Endothelial cell of umbilical vein (primary cell): Measurements from ENCODE around the gene PDK4. TPM values are rescaled to one million over a fixed set of nuclear protein-coding genes. Genes with fewer than 3 reads are reported as not detected.

ENCODE experiments used
- BruUV-seq: library from RNA; stranded (reverse); fragments of 400-500 nt; replicated peaks from 2 replicates; lab custom pipeline; 2021; lab: Mats Ljungman, UMichigan
- CTCF ChIA-PET: fragments of 300-600, 350-600 bp; sonication (Branson Sonifier 250); formaldehyde crosslinking; loops from one replicate; lab custom pipeline; 2021; ENCODE audit warnings: antibody characterized with exemption, inconsistent platforms; lab: Charles Lee
- POLR2A ChIA-PET: fragments of 300-600, 350-600 bp; sonication (Branson Sonifier 250); formaldehyde crosslinking; loops from one replicate; lab custom pipeline; 2021; ENCODE audit warnings: antibody characterized with exemption, inconsistent platforms; lab: Charles Lee
- DNase-seq: peaks from one replicate; pipeline ENCODE4 v3.0.0-alpha.2; 2011; ENCODE audit warnings: low read depth, low spot score
- FAIRE-seq: peaks from 2 replicates; lab custom pipeline; 2011; peaks lifted over from hg19 to GRCh38; lab: Jason Lieb, UNC
- H2AFZ ChIP-seq: 2 replicates; pipeline ENCODE4 v1.6.0; 2012; ENCODE audit warnings: low read depth, low read length, control low read depth, inconsistent platforms
- H3K27ac ChIP-seq: 2 replicates; pipeline ENCODE4 v1.5.1; 2011; ENCODE audit warnings: low read depth, mild to moderate bottlenecking, control low read depth, low read length, moderate library complexity; ENCODE audit not compliant: insufficient read depth
- H3K27me3 ChIP-seq, 2 experiments: 2 replicates each; pipeline versions ENCODE4 v1.6.0 to v1.6.1; 2011; ENCODE audit warnings: low read length in 2 of 2, mixed read lengths in 1 of 2; ENCODE audit not compliant: control insufficient read depth in 2 of 2, insufficient read depth in 2 of 2
- H3K36me3 ChIP-seq, 2 experiments: 2 replicates in 1 of 2; 3 replicates in 1 of 2; pipeline ENCODE4 v1.5.1; 2011; ENCODE audit warnings: low read length in 2 of 2, mild to moderate bottlenecking in 1 of 2, moderate library complexity in 1 of 2; ENCODE audit not compliant: control insufficient read depth in 2 of 2, insufficient read depth in 2 of 2; ENCODE audit errors: extremely low read depth in 1 of 2
- H3K4me1 ChIP-seq: 3 replicates; pipeline ENCODE4 v1.5.1; 2011; ENCODE audit warnings: mild to moderate bottlenecking, low read length; ENCODE audit not compliant: control insufficient read depth, insufficient read depth; ENCODE audit errors: extremely low read depth
- H3K4me2 ChIP-seq: 2 replicates; pipeline ENCODE4 v1.6.1; 2011; ENCODE audit warnings: low read length, control low read depth, mixed read lengths; ENCODE audit not compliant: insufficient read depth
- H3K4me3 ChIP-seq, 3 experiments: fragments of 200-600 bp in 1 of 3; sonication (generic), shearing (Covaris generic) in 1 of 3; replicated peaks in 1 of 3; 2 replicates each; pipeline ENCODE4 v1.5.1; 2011 to 2016; ENCODE audit warnings: control low read depth in 3 of 3, low read length in 3 of 3, mild to moderate bottlenecking in 2 of 3, inconsistent platforms in 1 of 3, low read depth in 1 of 3, moderate library complexity in 1 of 3; ENCODE audit not compliant: insufficient read depth in 1 of 3
- H3K79me2 ChIP-seq: 2 replicates; pipeline ENCODE4 v1.6.0; 2012; ENCODE audit warnings: low read length, inconsistent platforms; ENCODE audit not compliant: control insufficient read depth, insufficient read depth
- H3K9ac ChIP-seq: replicated peaks from 2 replicates; pipeline ENCODE3; 2011; ENCODE audit warnings: low read length, control low read depth; ENCODE audit not compliant: insufficient read depth; ENCODE audit errors: extremely low read depth
- H3K9me1 ChIP-seq: replicated peaks from 3 replicates; pipeline ENCODE4 v1.6.0; 2011; ENCODE audit warnings: mild to moderate bottlenecking, low read length; ENCODE audit not compliant: control insufficient read depth, insufficient read depth; ENCODE audit errors: extremely low read depth
- H3K9me3 ChIP-seq: replicated peaks from 2 replicates; pipeline ENCODE4 v1.5.1; 2012; ENCODE audit warnings: low read length, inconsistent platforms; ENCODE audit not compliant: control insufficient read depth, insufficient read depth
- H4K20me1 ChIP-seq: replicated peaks from 2 replicates; pipeline ENCODE3; 2011; ENCODE audit warnings: mild to moderate bottlenecking, low read length; ENCODE audit not compliant: control insufficient read depth, insufficient read depth; ENCODE audit errors: extremely low read depth
- CTCF ChIP-seq, 2 donors: IDR thresholded peaks; 1 replicate in 1 of 2; 2 replicates in 1 of 2; pipeline ENCODE4 v1.5.1; 2011; ENCODE audit warnings: low read length in 2 of 2, mild to moderate bottlenecking in 2 of 2, moderate library complexity in 2 of 2, control low read depth in 1 of 2, inconsistent platforms in 1 of 2, low read depth in 1 of 2; ENCODE audit not compliant: insufficient read depth in 1 of 2; ENCODE audit errors: extremely low read depth in 1 of 2
- EZH2 ChIP-seq: IDR thresholded peaks from 2 replicates; pipeline ENCODE4 v1.6.1; 2012; ENCODE audit warnings: borderline replicate concordance, low read depth, mild to moderate bottlenecking, moderate library complexity, low read length, inconsistent platforms; ENCODE audit not compliant: severe bottlenecking
- FOS ChIP-seq: IDR thresholded peaks from 2 replicates; pipeline ENCODE4 v1.6.1; 2011; ENCODE audit warnings: mild to moderate bottlenecking, low read length, moderate library complexity, borderline replicate concordance; ENCODE audit not compliant: insufficient read depth
- GATA2 ChIP-seq: IDR thresholded peaks from 2 replicates; pipeline ENCODE4 v1.7.0; 2011; ENCODE audit warnings: low read depth, mild to moderate bottlenecking, moderate library complexity, mixed read lengths, low read length; ENCODE audit not compliant: insufficient read length, insufficient read depth
- JUN ChIP-seq: IDR thresholded peaks from 2 replicates; pipeline ENCODE4 v1.6.1; 2011; ENCODE audit warnings: borderline replicate concordance, low read depth; ENCODE audit not compliant: insufficient read length, insufficient read depth
- MAX ChIP-seq: IDR thresholded peaks from 2 replicates; pipeline ENCODE4 v1.6.1; 2011; ENCODE audit not compliant: insufficient read depth, insufficient read length
- MYC ChIP-seq: IDR thresholded peaks from one replicate; pipeline ENCODE4 v1.6.1; 2011; ENCODE audit warnings: mild to moderate bottlenecking, low read depth, low read length
- POLR2A ChIP-seq: IDR thresholded peaks from 2 replicates; pipeline ENCODE4 v1.6.1; 2012; ENCODE audit warnings: low read depth, mild to moderate bottlenecking, control low read depth, low read length
- POLR2AphosphoS5 ChIP-seq: IDR thresholded peaks from 2 replicates; pipeline ENCODE4 v1.6.1; 2012; ENCODE audit warnings: low read depth, mild to moderate bottlenecking, control low read depth, low read length, moderate library complexity; ENCODE audit not compliant: insufficient read depth
- dilution Hi-C: fragments of 300-500 bp; cut with MboI; formaldehyde crosslinking; loops from one replicate; pipeline ENCODE4 v1.15.0; 2019; ENCODE audit warnings: low sequenced_read_pairs; ENCODE audit not compliant: extremely low pct_ligation_motif_present
- intact Hi-C: fragments of 100-400 bp; cut with micrococcal nuclease; formaldehyde crosslinking; loops from one replicate; pipeline ENCODE4 v1.10.0; 2022
- polyA plus RNA-seq, 4 experiments: library from polyadenylated mRNA; depleted of rRNA in 3 of 4; stranded (reverse) in 3 of 4; unstranded in 1 of 4; fragments of >200 nt; gene quantifications; 2 replicates each; pipeline versions ENCODE4 v1.2.1 to v1.2.3, GENCODE V29; 2011 to 2012; ENCODE audit warnings: missing spikeins in 1 of 4
- total RNA-seq: library from RNA; stranded (reverse); gene quantifications from 2 replicates; pipeline ENCODE4 v1.2.3, GENCODE V29; 2021

The PDK4 gene
- total and polyA plus RNA-seq, 2 donors (not counting 3 experiments of a cell fraction or from before 2014, with no cell fraction given): 0.75 to 2.5 TPM

GRCh38 chr7:95636140-95636940 is 40.0 kb upstream of the PDK4 start:
- no TSS peak for BruUV-seq
- Histone ChIP-seq H3K4me2 (no peak overlapping the region), H2AFZ (no peak overlapping the region)

GRCh38 chr7:95632609-95633008 is 36.3 kb upstream of the PDK4 start:
- POLR2A ChIA-PET: no interaction called here
- CTCF ChIA-PET: no interaction called here
- no peak for DNase-seq

More at GRCh38 chr7:95636140-95636940, 40.0 kb upstream of the PDK4 start:
- POLR2A ChIA-PET: no interaction called here
- no peak overlapping the region for H3K27ac ChIP-seq
- H3K9me3 ChIP-seq: no peaks in the 10 kb centered on the region
- TF ChIP-seq EZH2: no peak
- no peaks in the 10 kb centered on the region for H3K79me2 ChIP-seq
- dilution Hi-C loops: no loop called here
- CTCF ChIA-PET: interaction anchor here (0.6 kb wide), 1 partner anchor 14 kb away, joined by 3 read pairs; no protein-coding TSS in a partner anchor
- H3K4me1 ChIP-seq: no peaks in the 10 kb centered on the region
- FAIRE-seq (no peak), DNase-seq (no peak)
- H3K27me3 ChIP-seq: no peaks in the 10 kb centered on the region
- no peak overlapping the region for H3K9ac ChIP-seq
- H3K9me1 ChIP-seq: no peaks in the 10 kb centered on the region
- intact Hi-C loops: no loop called here
- no peaks in the 10 kb centered on the region for H3K36me3 ChIP-seq
- no peaks in the 10 kb centered on the region for H4K20me1 ChIP-seq
- no peak overlapping the region for H3K4me3 ChIP-seq

More at GRCh38 chr7:95632609-95633008, 36.3 kb upstream of the PDK4 start:
- BruUV-seq: no TSS peak
- no peak overlapping the region for H2AFZ ChIP-seq
- no peak for FAIRE-seq
- TF ChIP-seq GATA2 (no peak), POLR2AphosphoS5 (no peak), EZH2 (no peak), MYC (no peak), CTCF (IDR thresholded peaks at IDR 0.05; ENCODE audit: extremely low read depth in 1 of 2, insufficient read depth in 1 of 2, low read depth in 1 of 2, low read length in 2 of 2) (no peak), POLR2A (no peak), MAX (no peak), FOS (no peak), JUN (no peak)
- dilution Hi-C loops: no loop called here
- H4K20me1 ChIP-seq: no peaks in the 10 kb centered on the region
- H3K9me1 ChIP-seq: no peaks in the 10 kb centered on the region
- H3K4me3 ChIP-seq: no peak overlapping the region
- H3K36me3 ChIP-seq: no peaks in the 10 kb centered on the region
- no peaks in the 10 kb centered on the region for H3K79me2 ChIP-seq
- H3K9ac ChIP-seq: no peak overlapping the region
- no peaks in the 10 kb centered on the region for H3K4me1 ChIP-seq
- H3K9me3 ChIP-seq: no peaks in the 10 kb centered on the region
- intact Hi-C loops: no loop called here
- H3K27me3 ChIP-seq: no peaks in the 10 kb centered on the region
- no peak overlapping the region for H3K27ac ChIP-seq
- no peak overlapping the region for H3K4me2 ChIP-seq
